GM12873 (cell line): ENCODE results near the gene TEX2.

Experiments used
- CTCF ChIP-seq: IDR thresholded peaks from 2 replicates; pipeline ENCODE4 v1.5.1; 2012; ENCODE audit warnings: low read depth, mild to moderate bottlenecking, moderate library complexity, low read length, control low read depth; ENCODE audit not compliant: insufficient read depth; ENCODE audit errors: missing control alignments

TEX2 gene

DNA sequence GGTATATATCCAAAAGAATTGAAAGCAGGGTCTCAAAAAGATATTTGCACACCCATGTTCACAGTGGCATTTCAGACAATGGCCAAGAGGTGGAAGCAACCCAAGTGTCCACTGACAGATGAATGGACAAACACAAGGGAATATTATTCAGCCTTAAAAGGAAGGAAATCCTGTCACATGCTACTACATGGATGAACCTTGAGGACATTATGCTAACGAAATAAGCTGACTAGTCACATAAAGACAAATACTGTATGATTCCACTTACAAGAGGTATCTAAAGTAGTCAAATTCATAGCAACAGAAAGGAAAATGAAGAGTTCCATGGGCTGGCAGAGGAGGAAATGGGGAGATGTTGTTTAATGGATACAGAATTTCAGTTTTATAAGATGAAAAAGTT, 41.4 kb downstream of the TEX2 start:
- no peak for TF ChIP-seq CTCF

GRCh38 chr17:64219571-64219970, 43.5 kb downstream of the TEX2 start:
- no peak for TF ChIP-seq CTCF

DNA sequence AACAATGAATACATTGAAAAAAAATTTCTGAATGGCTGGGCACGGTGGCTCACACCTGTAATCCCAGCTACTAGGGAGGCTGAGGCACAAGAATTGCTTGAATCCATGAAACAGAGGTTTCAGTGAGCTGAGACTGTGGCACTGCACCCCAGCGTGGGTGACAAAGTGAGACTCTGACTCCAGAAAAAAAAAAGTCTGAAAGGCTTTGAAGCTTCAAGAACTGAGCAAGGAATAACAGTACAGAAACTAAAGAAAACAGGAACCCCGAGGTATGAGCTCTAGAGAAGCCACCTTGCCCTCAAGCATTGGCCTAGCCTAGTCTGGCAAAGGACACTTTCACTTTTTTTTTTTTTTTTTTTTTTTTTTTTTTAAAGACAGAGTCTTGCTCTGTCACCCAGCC, 45.0 kb downstream of the TEX2 start:
- no peak for TF ChIP-seq CTCF

- no peak for TF ChIP-seq CTCF
Measured at GRCh38 chr17:64217249-64217691, 45.8 kb downstream of the TEX2 start.

DNA sequence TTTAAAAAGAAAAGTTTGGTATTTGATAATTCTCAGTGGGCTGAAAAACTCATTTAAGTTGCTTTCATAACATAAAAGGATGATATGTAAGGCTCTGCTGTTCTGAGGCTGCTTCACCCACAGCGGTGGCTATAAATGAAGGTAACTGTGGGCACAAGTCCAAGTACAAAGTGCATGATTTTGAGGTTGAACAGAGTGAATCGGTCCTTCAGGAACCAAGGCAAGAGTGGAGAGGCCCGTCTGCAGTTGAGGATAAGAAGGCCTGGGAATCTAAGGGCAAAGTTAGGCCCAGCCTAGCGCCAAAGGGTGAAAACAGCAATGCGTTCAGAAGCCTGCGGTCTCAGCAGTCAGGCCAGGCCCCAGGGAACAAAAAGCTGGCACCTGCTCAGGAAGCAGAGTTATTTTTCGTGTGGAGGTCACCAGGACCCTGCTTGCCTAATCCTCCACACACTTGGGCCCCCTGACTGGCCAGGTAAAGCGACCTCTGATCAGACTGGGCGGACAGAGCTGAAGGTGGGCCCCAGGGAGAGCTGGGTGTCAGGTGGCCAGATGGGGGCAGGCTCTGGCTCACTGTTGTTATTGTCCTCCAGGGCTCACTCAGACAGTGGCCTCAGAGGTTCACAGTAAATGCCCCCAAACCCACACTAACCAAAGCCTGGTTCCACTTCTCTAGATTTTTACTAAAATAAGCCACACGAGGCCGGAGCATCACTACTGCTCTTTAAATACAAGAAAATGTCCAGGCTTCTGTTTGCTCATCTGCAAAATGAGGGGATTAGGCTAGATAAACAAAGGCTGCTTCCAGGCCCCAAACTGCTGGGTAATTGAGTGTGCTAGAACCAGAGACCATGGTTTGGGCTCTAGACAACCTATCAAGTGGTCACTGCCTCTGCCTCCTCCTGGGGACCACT, 46.5 kb downstream of the TEX2 start:
- peak; percentile 47 for TF ChIP-seq CTCF

DNA sequence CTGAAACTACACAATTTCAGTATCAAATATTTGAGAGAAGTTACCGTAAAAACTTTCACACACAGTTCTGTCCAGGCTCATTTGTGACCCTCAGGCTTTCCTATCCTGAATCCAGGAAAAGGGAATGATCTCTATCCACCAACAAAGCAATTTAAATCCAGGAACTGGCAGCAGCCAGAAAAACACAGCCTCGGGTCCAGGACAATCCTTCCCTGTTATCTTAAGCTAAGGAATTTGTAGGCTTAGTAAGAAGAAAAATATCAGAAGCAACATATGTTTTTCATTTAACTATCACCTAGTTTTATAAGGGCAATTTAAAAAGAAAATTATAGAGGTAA, 47.1 kb downstream of the TEX2 start:
- no peak for TF ChIP-seq CTCF

- no peak for TF ChIP-seq CTCF
Measured at GRCh38 chr17:64214950-64215349, 48.1 kb downstream of the TEX2 start.
